Neural cell (in vitro differentiated cells): ENCODE data around the gene DOP1A.

Source experiments
- CTCF ChIP-seq: fragments of 450-650 bp; IDR thresholded peaks from 2 replicates; pipeline ENCODE4 v1.5.1; 2014; ENCODE audit warnings: antibody characterized with exemption, mild to moderate bottlenecking, moderate library complexity; ENCODE audit not compliant: poor library complexity, severe bottlenecking
- EZH2 ChIP-seq: fragments of 200-600, 300-800 bp; shearing (Covaris generic), sonication (generic); IDR thresholded peaks from 2 replicates; pipeline ENCODE4 v1.6.1; 2014; ENCODE audit warnings: antibody characterized with exemption, low read length, borderline replicate concordance, mild to moderate bottlenecking; ENCODE audit not compliant: insufficient read depth, poor library complexity, severe bottlenecking
- POLR2AphosphoS5 ChIP-seq: IDR thresholded peaks from 2 replicates; pipeline ENCODE4 v1.6.1; 2012
- TAF1 ChIP-seq: IDR thresholded peaks from 2 replicates; pipeline ENCODE4 v1.6.1; 2012; ENCODE audit warnings: low read depth
- TF ChIP-seq, protein P1 (sequence below): IDR thresholded peaks from 2 replicates; pipeline ENCODE4 v1.6.1; 2012; ENCODE audit warnings: borderline replicate concordance

DNA sequence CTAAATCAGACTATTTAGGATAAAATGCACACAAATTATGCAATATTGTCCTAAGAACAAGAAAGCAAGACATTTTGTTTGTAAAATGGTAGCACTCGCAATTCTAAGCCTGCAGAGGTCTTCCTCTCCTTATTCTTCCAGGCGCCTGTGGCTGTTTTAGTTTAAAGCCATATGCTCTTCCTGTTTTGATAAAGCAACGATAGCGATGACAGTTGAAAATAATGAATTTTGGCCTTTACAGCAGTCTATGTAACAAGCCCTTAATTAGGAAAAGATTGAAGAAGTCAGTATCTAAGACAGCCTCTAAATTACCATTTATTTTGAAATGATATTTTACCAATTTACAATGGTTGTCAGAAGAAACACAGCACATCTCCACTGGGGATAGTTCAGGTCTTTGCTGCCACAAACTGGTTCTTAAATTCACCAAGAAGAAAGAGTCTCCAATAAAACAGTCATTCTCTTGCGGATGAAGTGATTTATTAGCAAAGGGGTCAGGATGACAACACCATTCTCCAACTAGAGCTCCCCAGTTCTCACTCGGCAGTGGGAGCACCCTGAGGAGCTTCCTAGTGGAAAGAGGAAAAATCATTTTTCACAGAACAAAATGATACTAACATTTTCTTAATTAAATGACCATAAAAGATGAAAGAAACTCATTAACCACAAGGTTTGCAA is 23.2 kb upstream of the DOP1A start:
- TF ChIP-seq CTCF (no peak), TAF1 (no peak), EZH2 (no peak), POLR2AphosphoS5 (no peak)
- TF ChIP-seq, protein P1, sequence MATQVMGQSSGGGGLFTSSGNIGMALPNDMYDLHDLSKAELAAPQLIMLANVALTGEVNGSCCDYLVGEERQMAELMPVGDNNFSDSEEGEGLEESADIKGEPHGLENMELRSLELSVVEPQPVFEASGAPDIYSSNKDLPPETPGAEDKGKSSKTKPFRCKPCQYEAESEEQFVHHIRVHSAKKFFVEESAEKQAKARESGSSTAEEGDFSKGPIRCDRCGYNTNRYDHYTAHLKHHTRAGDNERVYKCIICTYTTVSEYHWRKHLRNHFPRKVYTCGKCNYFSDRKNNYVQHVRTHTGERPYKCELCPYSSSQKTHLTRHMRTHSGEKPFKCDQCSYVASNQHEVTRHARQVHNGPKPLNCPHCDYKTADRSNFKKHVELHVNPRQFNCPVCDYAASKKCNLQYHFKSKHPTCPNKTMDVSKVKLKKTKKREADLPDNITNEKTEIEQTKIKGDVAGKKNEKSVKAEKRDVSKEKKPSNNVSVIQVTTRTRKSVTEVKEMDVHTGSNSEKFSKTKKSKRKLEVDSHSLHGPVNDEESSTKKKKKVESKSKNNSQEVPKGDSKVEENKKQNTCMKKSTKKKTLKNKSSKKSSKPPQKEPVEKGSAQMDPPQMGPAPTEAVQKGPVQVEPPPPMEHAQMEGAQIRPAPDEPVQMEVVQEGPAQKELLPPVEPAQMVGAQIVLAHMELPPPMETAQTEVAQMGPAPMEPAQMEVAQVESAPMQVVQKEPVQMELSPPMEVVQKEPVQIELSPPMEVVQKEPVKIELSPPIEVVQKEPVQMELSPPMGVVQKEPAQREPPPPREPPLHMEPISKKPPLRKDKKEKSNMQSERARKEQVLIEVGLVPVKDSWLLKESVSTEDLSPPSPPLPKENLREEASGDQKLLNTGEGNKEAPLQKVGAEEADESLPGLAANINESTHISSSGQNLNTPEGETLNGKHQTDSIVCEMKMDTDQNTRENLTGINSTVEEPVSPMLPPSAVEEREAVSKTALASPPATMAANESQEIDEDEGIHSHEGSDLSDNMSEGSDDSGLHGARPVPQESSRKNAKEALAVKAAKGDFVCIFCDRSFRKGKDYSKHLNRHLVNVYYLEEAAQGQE: no peak
